HCT116 (cell line): ENCODE results near the gene CHMP4B. TPM values are rescaled to one million over a fixed set of nuclear protein-coding genes. Genes with fewer than 3 reads are reported as not detected.
A peak's percentile ranks its signal among the peaks of the same experiment; 100 is the strongest.

Source experiments
- ATAC-seq: fragments of 200-7000 bp; cut with Tn5 transposase; 2 replicates; pipeline ENCODE4 v1.9.1; 2020; ENCODE audit warnings: mild to moderate bottlenecking, moderate library complexity
- BruUV-seq: library from RNA; stranded (reverse); fragments of 400-500 nt; replicated peaks from 2 replicates; lab custom pipeline; 2021; lab: Mats Ljungman, UMichigan
- CTCF ChIA-PET: fragments of 300-600 bp; sonication (Branson Sonifier 250); formaldehyde crosslinking; loops from one replicate; lab custom pipeline; 2021; ENCODE audit warnings: antibody characterized with exemption; lab: Charles Lee
- POLR2A ChIA-PET: fragments of 300-600, 350-600 bp; sonication (Branson Sonifier 250); formaldehyde crosslinking; loops from one replicate; lab custom pipeline; 2021; ENCODE audit warnings: antibody characterized with exemption; lab: Charles Lee
- RAD21 ChIA-PET, 2 experiments: fragments of 300-600 bp; sonication (Branson Sonifier 250); formaldehyde crosslinking; loops; one replicate each; lab custom pipeline; 2023; ENCODE audit warnings: low total read pairs in 2 of 2; ENCODE audit not compliant: uncharacterized antibody in 2 of 2, unreplicated experiment in 2 of 2, low non-redundant PET in 1 of 2; lab: Charles Lee
- DNase-seq: peaks from one replicate; pipeline ENCODE4 v3.0.0-alpha.2; 2010; ENCODE audit warnings: low read depth, low spot score
- H2AFZ ChIP-seq: fragments of 200-600 bp; shearing (Covaris generic), sonication (generic); 2 replicates; pipeline ENCODE4 v1.6.1; 2017; ENCODE audit warnings: low read depth, mixed run types, mixed read lengths, antibody characterized with exemption, low read length; ENCODE audit not compliant: poor library complexity, severe bottlenecking
- H3K27ac ChIP-seq: 2 replicates; pipeline ENCODE4 v1.5.1; 2012; ENCODE audit warnings: low read depth, low read length
- H3K27me3 ChIP-seq: fragments of 200-600 bp; sonication (generic); 2 replicates; pipeline ENCODE4 v1.6.1; 2016; ENCODE audit warnings: mixed run types, low read length, mixed read lengths; ENCODE audit not compliant: insufficient read depth
- H3K36me3 ChIP-seq, 2 experiments: fragments of 200-500 bp in 1 of 2; fragments of 200-600 bp in 1 of 2; sonication (Bioruptor generic) in 1 of 2; sonication (generic) in 1 of 2; 2 replicates each; pipeline versions ENCODE4 v1.5.1 to v1.6.1; 2014 to 2016; ENCODE audit warnings: low read length in 2 of 2, inconsistent platforms in 1 of 2, mixed read lengths in 1 of 2, mixed run types in 1 of 2; ENCODE audit not compliant: insufficient read depth in 2 of 2, control insufficient read depth in 1 of 2
- H3K4me1 ChIP-seq, 2 experiments: fragments of 200-600 bp in 1 of 2; sonication (generic) in 1 of 2; 2 replicates each; pipeline versions ENCODE4 v1.5.1 to v1.6.1; 2012 to 2017; ENCODE audit warnings: low read length in 2 of 2, inconsistent platforms in 1 of 2, mild to moderate bottlenecking in 1 of 2, mixed read lengths in 1 of 2, mixed run types in 1 of 2, moderate library complexity in 1 of 2; ENCODE audit not compliant: insufficient read depth in 2 of 2, control insufficient read depth in 1 of 2
- H3K4me2 ChIP-seq: fragments of 200-600 bp; sonication (generic); 2 replicates; pipeline ENCODE4 v1.6.1; 2017; ENCODE audit warnings: mixed run types, low read length, mixed read lengths
- H3K4me3 ChIP-seq, 2 experiments: fragments of 200-600 bp in 1 of 2; sonication (generic) in 1 of 2; replicated peaks in 1 of 2; 2 replicates each; pipeline ENCODE4 v1.5.1; 2011 to 2016; ENCODE audit warnings: low read length in 2 of 2, control low read depth in 1 of 2, low read depth in 1 of 2, mild to moderate bottlenecking in 1 of 2, mixed read lengths in 1 of 2, mixed run types in 1 of 2
- H3K79me2 ChIP-seq: fragments of 200-600 bp; sonication (generic); 2 replicates; pipeline ENCODE4 v1.6.1; 2017; ENCODE audit warnings: mild to moderate bottlenecking, mixed run types, low read length, moderate library complexity, mixed read lengths; ENCODE audit not compliant: insufficient read depth
- H3K9ac ChIP-seq: fragments of 200-600 bp; sonication (generic); 2 replicates; pipeline ENCODE4 v1.6.1; 2016; ENCODE audit warnings: low read length, mixed read lengths
- H3K9me2 ChIP-seq: fragments of 200-600 bp; sonication (generic), shearing (Covaris generic); 2 replicates; pipeline ENCODE4 v1.6.1; 2017; ENCODE audit warnings: mixed run types, mild to moderate bottlenecking, moderate library complexity; ENCODE audit not compliant: insufficient read depth
- H3K9me3 ChIP-seq, 2 experiments: fragments of 200-500 bp in 1 of 2; fragments of 200-600 bp in 1 of 2; sonication (Bioruptor generic) in 1 of 2; sonication (generic) in 1 of 2; 2 replicates each; pipeline ENCODE4 v1.6.1; 2014 to 2017; ENCODE audit warnings: low read length in 2 of 2, mixed read lengths in 2 of 2, inconsistent platforms in 1 of 2, low read depth in 1 of 2, mild to moderate bottlenecking in 1 of 2, mixed run types in 1 of 2, moderate library complexity in 1 of 2; ENCODE audit not compliant: control insufficient read depth in 1 of 2, insufficient read depth in 1 of 2
- H4K20me1 ChIP-seq: fragments of 200-600 bp; sonication (generic), shearing (Covaris generic); 2 replicates; pipeline ENCODE4 v1.6.1; 2017; ENCODE audit warnings: mixed run types, mild to moderate bottlenecking, moderate library complexity; ENCODE audit not compliant: insufficient read depth
- ATF3 ChIP-seq: IDR thresholded peaks from 2 replicates; pipeline ENCODE4 v1.6.1; 2012
- CBX3 ChIP-seq: IDR thresholded peaks from 2 replicates; pipeline ENCODE4 v1.6.1; 2012; ENCODE audit warnings: low read depth
- CEBPB ChIP-seq: IDR thresholded peaks from 2 replicates; pipeline ENCODE4 v1.6.1; 2012; ENCODE audit warnings: low read depth
- CTCF ChIP-seq, 3 experiments: fragments of 200-600 bp in 1 of 3; sonication (generic) in 1 of 3; IDR thresholded peaks in 2 of 3; conservative IDR thresholded peaks in 1 of 3; 2 replicates each; pipeline ENCODE4 v1.5.1; 2012 to 2017; ENCODE audit warnings: low read depth in 2 of 3, low read length in 2 of 3, antibody characterized with exemption in 1 of 3, borderline replicate concordance in 1 of 3, control low read depth in 1 of 3, mild to moderate bottlenecking in 1 of 3, mixed read lengths in 1 of 3, mixed run types in 1 of 3, moderate library complexity in 1 of 3; ENCODE audit not compliant: insufficient read depth in 1 of 3
- EZH2 ChIP-seq: fragments of 200-600 bp; sonication (generic); IDR thresholded peaks from 2 replicates; pipeline ENCODE4 v1.6.1; 2017; ENCODE audit warnings: antibody characterized with exemption, mixed run types
- FOSL1 ChIP-seq: IDR thresholded peaks from 2 replicates; pipeline ENCODE4 v1.6.1; 2012; ENCODE audit warnings: low read depth
- JUND ChIP-seq: IDR thresholded peaks from 2 replicates; pipeline ENCODE4 v1.6.1; 2012
- MAX ChIP-seq: IDR thresholded peaks from 2 replicates; pipeline ENCODE4 v1.6.1; 2012
- POLR2A ChIP-seq: IDR thresholded peaks from 2 replicates; pipeline ENCODE4 v1.7.0; 2011; ENCODE audit warnings: borderline replicate concordance; ENCODE audit not compliant: insufficient read depth, insufficient read length; ENCODE audit errors: extremely low read depth
- POLR2AphosphoS5 ChIP-seq: IDR thresholded peaks from 2 replicates; pipeline ENCODE4 v1.6.1; 2011; ENCODE audit warnings: mild to moderate bottlenecking, low read depth, low read length, moderate library complexity
- RAD21 ChIP-seq: IDR thresholded peaks from 2 replicates; pipeline ENCODE4 v1.6.1; 2012; ENCODE audit warnings: low read depth, mild to moderate bottlenecking
- REST ChIP-seq: IDR thresholded peaks from 2 replicates; pipeline ENCODE4 v1.6.1; 2012; ENCODE audit warnings: low read depth
- SIN3A ChIP-seq: IDR thresholded peaks from 2 replicates; pipeline ENCODE4 v1.6.1; 2012; ENCODE audit warnings: low read depth
- SP1 ChIP-seq: IDR thresholded peaks from 2 replicates; pipeline ENCODE4 v1.6.1; 2012; ENCODE audit warnings: low read depth
- SRF ChIP-seq: IDR thresholded peaks from 2 replicates; pipeline ENCODE4 v1.6.1; 2012; ENCODE audit warnings: low read depth
- TCF7L2 ChIP-seq: IDR thresholded peaks from 2 replicates; pipeline ENCODE4 v1.7.0; 2011; ENCODE audit warnings: borderline replicate concordance, inconsistent platforms; ENCODE audit not compliant: insufficient read depth, insufficient read length; ENCODE audit errors: extremely low read depth
- YY1 ChIP-seq: IDR thresholded peaks from 2 replicates; pipeline ENCODE4 v1.6.1; 2011; ENCODE audit warnings: low read length, low read depth, moderate library complexity, mild to moderate bottlenecking; ENCODE audit not compliant: insufficient replicate concordance; ENCODE audit errors: extremely low read depth
- ZBTB33 ChIP-seq: IDR thresholded peaks from 2 replicates; pipeline ENCODE4 v1.6.1; 2011; ENCODE audit warnings: mild to moderate bottlenecking, low read length, moderate library complexity; ENCODE audit not compliant: insufficient replicate concordance; ENCODE audit errors: extremely low read depth
- ZFX ChIP-seq: fragments of 450-650 bp; IDR thresholded peaks from 2 replicates; pipeline ENCODE4 v1.6.1; 2017
- ZNF274 ChIP-seq: fragments of 200-500 bp; sonication (Bioruptor generic); IDR thresholded peaks from 2 replicates; pipeline ENCODE4 v1.6.1; 2014; ENCODE audit warnings: mild to moderate bottlenecking, low read depth, low read length, inconsistent platforms
- intact Hi-C: fragments of 100-400 bp; cut with micrococcal nuclease; formaldehyde crosslinking; loops from 2 replicates; pipeline ENCODE4 v1.10.0; 2022
- total RNA-seq: library from RNA; stranded (reverse); gene quantifications from one replicate; pipeline ENCODE4 v1.2.1, GENCODE V29; 2021; ENCODE audit not compliant: unreplicated experiment

Gene CHMP4B
- total RNA-seq, 1 experiment from 2014 or later: 56.9 TPM

GRCh38 chr20:33862709-33863403 lies 51.7 kb downstream of the CHMP4B start:
- Histone ChIP-seq H3K9me2 (no peaks in the 10 kb centered on the region), H3K4me2 (peak overlapping the region; percentile 42; the same call in 1 of the 2 replicates), H3K36me3 (no peaks in the 10 kb centered on the region), H3K9me3 (no peaks in the 10 kb centered on the region), H3K4me3 (no peak overlapping the region), H4K20me1 (no peaks in the 10 kb centered on the region), H3K27me3 (no peaks in the 10 kb centered on the region), H3K27ac (no peak overlapping the region), H3K4me1 (peaks cover 0 to 12% of the 10 kb centered on the region in 2 experiments; a peak in 1 of 4 replicates), H2AFZ (no peak overlapping the region), H3K9ac (no peak overlapping the region), H3K79me2 (no peaks in the 10 kb centered on the region)
- intact Hi-C loops: loop anchor here (1.0 kb wide), 3 partner anchors 130 to 266 kb away; partner anchors contain the start of gene RALY
- ChIA-PET POLR2A (no interaction called here), CTCF (interaction anchor here (1.0 to 1.1 kb wide), 2 partner anchors 70 to 221 kb away, joined by 3 read pairs; no protein-coding TSS in a partner anchor), RAD21 (no interaction called here)
- BruUV-seq: no TSS peak
- ATAC-seq (peak; percentile 84), DNase-seq (no peak)
- TF ChIP-seq SP1 (no peak), ZFX (no peak), ZNF274 (no peak), YY1 (no peak), CTCF (IDR thresholded peaks at IDR 0.05 in 2 of 3, conservative IDR thresholded peaks at IDR 0.05 in 1 of 3; ENCODE audit: borderline replicate concordance in 1 of 3, insufficient read depth in 1 of 3, low read depth in 2 of 3, low read length in 2 of 3) (peak; percentile 43 to 95 (median 82); a peak in 5 of 6 replicates), SRF (no peak), TCF7L2 (peak; percentile 20), ATF3 (no peak), SIN3A (no peak), CBX3 (no peak), JUND (no peak), FOSL1 (no peak), REST (no peak), POLR2A (no peak), CEBPB (no peak), ZBTB33 (no peak), RAD21 (peak; percentile 69), EZH2 (no peak), MAX (no peak), POLR2AphosphoS5 (no peak)
